CD14-positive monocyte (primary cell): ENCODE results near the gene BDKRB2. TPM values are rescaled to one million over a fixed set of nuclear protein-coding genes. Genes with fewer than 3 reads are reported as not detected.

Source experiments
- DNase-seq, 3 donors: peaks; one replicate each; pipeline ENCODE4 v3.0.0-alpha.2; 2011 to 2022
- H2AFZ ChIP-seq: 2 replicates; pipeline ENCODE4 v1.6.0; 2012; ENCODE audit warnings: mild to moderate bottlenecking, low read depth, low read length, inconsistent platforms; ENCODE audit not compliant: insufficient read depth, poor library complexity, severe bottlenecking
- H3K27ac ChIP-seq, 2 donors: 1 replicate in 1 of 2; 2 replicates in 1 of 2; pipeline ENCODE4 v1.5.1; 2012 to 2013; ENCODE audit warnings: low read length in 2 of 2, control low read depth in 1 of 2, inconsistent platforms in 1 of 2, low read depth in 1 of 2, mild to moderate bottlenecking in 1 of 2
- H3K27me3 ChIP-seq, 2 donors: one replicate each; pipeline versions ENCODE4 v1.6.0 to v1.6.1; 2011 to 2013; ENCODE audit warnings: low read length in 2 of 2; ENCODE audit not compliant: control insufficient read depth in 2 of 2, insufficient read depth in 2 of 2
- H3K36me3 ChIP-seq, 2 donors: replicated peaks in 1 of 2; 1 replicate in 1 of 2; 2 replicates in 1 of 2; pipeline versions ENCODE4 v1.5.1 to v1.6.1; 2012 to 2013; ENCODE audit warnings: low read length in 2 of 2, control low read depth in 1 of 2, inconsistent platforms in 1 of 2, mild to moderate bottlenecking in 1 of 2; ENCODE audit not compliant: insufficient read depth in 2 of 2, control insufficient read depth in 1 of 2
- H3K4me1 ChIP-seq, 2 donors: 1 replicate in 1 of 2; 2 replicates in 1 of 2; pipeline versions ENCODE4 v1.5.1 to v1.6.1; 2012 to 2013; ENCODE audit warnings: low read length in 2 of 2, control low read depth in 1 of 2, inconsistent platforms in 1 of 2, mild to moderate bottlenecking in 1 of 2, moderate library complexity in 1 of 2; ENCODE audit not compliant: insufficient read depth in 2 of 2, control insufficient read depth in 1 of 2
- H3K4me2 ChIP-seq: replicated peaks from 2 replicates; pipeline ENCODE3; 2012; ENCODE audit warnings: low read length, moderate library complexity, mild to moderate bottlenecking; ENCODE audit not compliant: poor library complexity, severe bottlenecking; ENCODE audit errors: extremely low read depth
- H3K4me3 ChIP-seq, 3 experiments: fragments of 200-600 bp in 1 of 3; sonication (generic) in 1 of 3; replicated peaks in 1 of 3; 1 replicate in 2 of 3; 2 replicates in 1 of 3; pipeline ENCODE4 v1.5.1; 2011 to 2013; ENCODE audit warnings: low read length in 3 of 3, mild to moderate bottlenecking in 3 of 3, control low read depth in 2 of 3, low read depth in 2 of 3, inconsistent platforms in 1 of 3, moderate library complexity in 1 of 3
- H3K79me2 ChIP-seq: 2 replicates; pipeline ENCODE4 v1.6.0; 2012; ENCODE audit warnings: mild to moderate bottlenecking, control low read depth, inconsistent platforms, low read length, moderate library complexity; ENCODE audit not compliant: insufficient read depth
- H3K9ac ChIP-seq: 2 replicates; pipeline ENCODE4 v1.6.0; 2017; ENCODE audit warnings: low read length, mild to moderate bottlenecking; ENCODE audit not compliant: insufficient read depth, poor library complexity, severe bottlenecking
- H3K9me3 ChIP-seq, 2 donors: replicated peaks in 1 of 2; 1 replicate in 1 of 2; 2 replicates in 1 of 2; pipeline versions ENCODE4 v1.5.1 to v1.6.1; 2012 to 2013; ENCODE audit warnings: low read length in 2 of 2, control low read depth in 1 of 2; ENCODE audit not compliant: control insufficient read depth in 1 of 2, insufficient read depth in 1 of 2
- H4K20me1 ChIP-seq: 2 replicates; pipeline ENCODE4 v1.6.0; 2012; ENCODE audit warnings: mild to moderate bottlenecking, low read length, control low read depth, moderate library complexity; ENCODE audit not compliant: insufficient read depth
- H3K27ac Mint-ChIP-seq, 7 donors: one replicate each; pipeline ENCODE4 v1.8.0; 2020; ENCODE audit warnings: mild to moderate bottlenecking in 7 of 7, mixed read lengths in 7 of 7, moderate library complexity in 6 of 7, inconsistent platforms in 2 of 7
- H3K27me3 Mint-ChIP-seq, 3 donors: one replicate each; pipeline ENCODE4 v1.8.0; 2021 to 2022; ENCODE audit warnings: low read depth in 3 of 3, mild to moderate bottlenecking in 3 of 3, mixed read lengths in 3 of 3, moderate library complexity in 3 of 3, inconsistent platforms in 1 of 3
- H3K36me3 Mint-ChIP-seq, 2 donors: one replicate each; pipeline ENCODE4 v1.8.0; 2020; ENCODE audit warnings: mixed read lengths in 2 of 2, inconsistent platforms in 1 of 2, mild to moderate bottlenecking in 1 of 2
- H3K4me1 Mint-ChIP-seq: one replicate; pipeline ENCODE4 v1.8.0; 2020; ENCODE audit warnings: mild to moderate bottlenecking, mixed read lengths
- H3K4me3 Mint-ChIP-seq, 2 donors: one replicate each; pipeline ENCODE4 v1.8.0; 2020; ENCODE audit warnings: mild to moderate bottlenecking in 2 of 2, mixed read lengths in 2 of 2, moderate library complexity in 1 of 2
- H3K9me3 Mint-ChIP-seq, 7 donors: one replicate each; pipeline ENCODE4 v1.8.0; 2020 to 2022; ENCODE audit warnings: mixed read lengths in 7 of 7, mild to moderate bottlenecking in 6 of 7, moderate library complexity in 6 of 7, inconsistent platforms in 2 of 7
- CTCF ChIP-seq: fragments of 200-600 bp; IDR thresholded peaks from one replicate; pipeline ENCODE4 v1.8.0; 2022; ENCODE audit warnings: antibody characterized with exemption, mild to moderate bottlenecking
- WGBS: methylation state at CpG from one replicate; pipeline ENCODE4 v1.1.5; 2013; ENCODE audit warnings: missing lambda C conversion rate; ENCODE audit not compliant: insufficient coverage; 5-methylcytosine and 5-hydroxymethylcytosine counted together
- intact Hi-C, 2 donors: fragments of 100-400 bp; cut with micrococcal nuclease; formaldehyde crosslinking; loops; one replicate each; pipeline versions ENCODE4 v1.15.0 to v1.15.1; 2023
- polyA plus RNA-seq, 3 donors: library from polyadenylated mRNA; depleted of rRNA in 1 of 3; unstranded in 2 of 3; stranded (reverse) in 1 of 3; fragments of 300-500 nt in 2 of 3; fragments of >200 nt in 1 of 3; fragmentation: Illumina TruSeq in 2 of 3; gene quantifications; 1 replicate in 2 of 3; 2 replicates in 1 of 3; pipeline ENCODE4 v1.2.3, GENCODE V29; 2012 to 2021

Gene BDKRB2
- polyA plus RNA-seq, 3 donors: not detected

GRCh38 chr14:96167224-96168148 lies 37.2 kb upstream of the BDKRB2 start:
- H4K20me1 ChIP-seq: no peaks in the 10 kb centered on the region
- H3K36me3 Mint-ChIP-seq: no peaks in the 10 kb centered on the region
- H3K4me3 ChIP-seq: no peak overlapping the region
- no peak for TF ChIP-seq CTCF
- peaks cover 0 to 3% (median 0%) of the 10 kb centered on the region in 7 donors for H3K9me3 Mint-ChIP-seq
- H3K4me2 ChIP-seq: no peak overlapping the region
- H3K27ac ChIP-seq: no peak overlapping the region
- no peak overlapping the region for H3K9ac ChIP-seq
- no peaks in the 10 kb centered on the region for H3K36me3 ChIP-seq
- no peaks in the 10 kb centered on the region for H3K4me1 ChIP-seq
- no peaks in the 10 kb centered on the region for H3K9me3 ChIP-seq
- no peak overlapping the region for H2AFZ ChIP-seq
- no peak for DNase-seq
- H3K27me3 Mint-ChIP-seq: peaks cover 4 to 7% (median 5%) of the 10 kb centered on the region in 3 donors
- no peaks in the 10 kb centered on the region for H3K27me3 ChIP-seq
- 92% methylated on average over 2 of the region's 8 CpGs for WGBS
- H3K27ac Mint-ChIP-seq: peak overlapping the region in 1 of 7 donors; percentile 54
- no peaks in the 10 kb centered on the region for H3K4me1 Mint-ChIP-seq
- H3K79me2 ChIP-seq: no peaks in the 10 kb centered on the region
- no peak overlapping the region for H3K4me3 Mint-ChIP-seq
- intact Hi-C loops: no loop called here

GRCh38 chr14:96168581-96168980 lies 36.1 kb upstream of the BDKRB2 start:
- Histone ChIP-seq H4K20me1 (no peaks in the 10 kb centered on the region), H3K9ac (no peak overlapping the region), H3K9me3 (no peaks in the 10 kb centered on the region), H3K36me3 (no peaks in the 10 kb centered on the region), H3K27me3 (no peaks in the 10 kb centered on the region), H3K4me1 (no peaks in the 10 kb centered on the region), H3K79me2 (no peaks in the 10 kb centered on the region), H3K4me3 (no peak overlapping the region), H3K27ac (no peak overlapping the region), H3K4me2 (no peak overlapping the region), H2AFZ (no peak overlapping the region)
- H3K27me3 Mint-ChIP-seq: peaks cover 4 to 7% (median 4%) of the 10 kb centered on the region in 3 donors
- peaks cover 0 to 7% (median 1%) of the 10 kb centered on the region in 7 donors for H3K9me3 Mint-ChIP-seq
- H3K4me3 Mint-ChIP-seq: no peak overlapping the region
- no peak for DNase-seq
- no peak overlapping the region for H3K27ac Mint-ChIP-seq
- no peak for TF ChIP-seq CTCF
- WGBS: no CpG with 5 or more reads among the region's 4 CpGs
- H3K4me1 Mint-ChIP-seq: no peaks in the 10 kb centered on the region
- intact Hi-C loops: no loop called here
- no peaks in the 10 kb centered on the region for H3K36me3 Mint-ChIP-seq
